T-helper 17 cell (primary cell): Measurements from ENCODE around the gene NKX2-2. TPM values are rescaled to one million over a fixed set of nuclear protein-coding genes. Genes with fewer than 3 reads are reported as not detected.
"Not testable (repeated sequence)": the region's sequence is repeated elsewhere in the genome, so short reads cannot be mapped to it uniquely, and the experiment has no call there.

Source experiments
- ATAC-seq: fragments of 150-1000 bp; cut with Tn5 transposase; 2 replicates; pipeline ENCODE4 v1.10.0; 2021; ENCODE audit warnings: mild to moderate bottlenecking, moderate library complexity
- DNase-seq, 3 donors: peaks; one replicate each; pipeline versions ENCODE4 v3.0.0 to v3.0.0-alpha.2; 2020 to 2021
- H3K9me3 ChIP-seq: one replicate; pipeline ENCODE4 v1.7.0; 2013; ENCODE audit warnings: low read length, mild to moderate bottlenecking; ENCODE audit not compliant: control insufficient read depth, poor library complexity, severe bottlenecking
- H3K27ac Mint-ChIP-seq: one replicate; pipeline ENCODE4 v1.8.0; 2022; ENCODE audit warnings: mild to moderate bottlenecking, moderate library complexity, mixed read lengths
- H3K27me3 Mint-ChIP-seq: one replicate; pipeline ENCODE4 v1.8.0; 2022; ENCODE audit warnings: mixed read lengths
- H3K36me3 Mint-ChIP-seq: one replicate; pipeline ENCODE4 v1.8.0; 2022; ENCODE audit warnings: low read depth, mixed read lengths
- H3K4me1 Mint-ChIP-seq: one replicate; pipeline ENCODE4 v1.8.0; 2022; ENCODE audit warnings: mild to moderate bottlenecking, mixed read lengths
- H3K4me3 Mint-ChIP-seq: one replicate; pipeline ENCODE4 v1.8.0; 2022; ENCODE audit warnings: mild to moderate bottlenecking, moderate library complexity, mixed read lengths
- total RNA-seq, 4 donors: library from RNA in 2 of 4; stranded (reverse) in 2 of 4; gene quantifications; one replicate each; pipeline ENCODE4 v1.2.3 and lab custom pipeline; 2022 to 2026

Gene NKX2-2
- total RNA-seq, 2 donors from 2014 or later = not detected

DNA sequence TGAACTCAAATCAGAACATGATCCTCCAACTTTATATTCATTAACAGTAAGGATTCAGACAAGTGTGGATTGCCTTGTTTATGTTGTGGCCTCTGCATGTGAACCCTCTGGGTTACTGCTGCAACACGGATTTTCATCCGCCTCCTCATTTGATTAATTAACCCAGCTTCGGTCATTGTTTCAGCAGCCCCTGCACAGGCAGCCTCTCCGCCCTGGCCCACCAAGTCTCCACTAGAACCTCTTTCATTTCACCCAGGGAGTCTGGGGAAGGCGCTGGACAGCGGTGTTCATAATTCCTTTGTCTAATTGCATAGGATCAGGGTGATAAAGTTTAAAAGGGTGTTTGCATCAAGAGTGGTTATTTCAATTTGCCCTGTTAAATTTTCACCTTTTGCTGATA is 15.7 kb downstream of the NKX2-2 start:
- Mint-ChIP-seq H3K27me3 (peaks cover 67% of the 10 kb centered on the region), H3K36me3 (peaks cover 7% of the 10 kb centered on the region), H3K4me1 (no peaks in the 10 kb centered on the region), H3K27ac (no peak overlapping the region), H3K4me3 (no peak overlapping the region)
- ATAC-seq = no peak
- DNase-seq = no peak
- no peaks in the 10 kb centered on the region for H3K9me3 ChIP-seq

- Mint-ChIP-seq H3K36me3 (peaks cover 7% of the 10 kb centered on the region), H3K4me3 (no peak overlapping the region), H3K27ac (no peak overlapping the region), H3K4me1 (no peaks in the 10 kb centered on the region), H3K27me3 (peaks cover 74% of the 10 kb centered on the region)
- H3K9me3 ChIP-seq = no peaks in the 10 kb centered on the region
- no peak for ATAC-seq
- no peak for DNase-seq
Observed at GRCh38 chr20:21496452-21496851, 17.4 kb downstream of the NKX2-2 start.

DNA sequence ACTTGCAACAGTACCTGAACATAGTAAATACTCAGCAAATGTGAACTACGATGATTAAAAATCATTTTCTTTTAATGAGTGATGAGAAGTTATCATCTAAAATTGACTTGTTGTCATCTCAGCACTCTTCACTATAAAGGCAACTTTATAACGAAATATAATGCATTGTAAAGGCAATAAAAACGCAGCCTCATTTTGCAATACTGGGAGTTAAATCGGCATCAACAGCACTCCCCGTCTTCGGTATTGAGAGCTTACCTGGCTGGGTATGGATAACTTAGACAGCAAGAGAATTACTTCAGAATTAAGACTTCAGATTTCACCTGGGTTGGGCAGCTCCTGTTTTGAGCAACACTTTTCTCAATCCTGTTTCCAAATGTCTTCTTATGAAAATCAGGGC is 20.8 kb downstream of the NKX2-2 start:
- H3K9me3 ChIP-seq = no peaks in the 10 kb centered on the region
- H3K27ac Mint-ChIP-seq = no peak overlapping the region
- H3K27me3 Mint-ChIP-seq = peaks cover 79% of the 10 kb centered on the region
- no peak overlapping the region for H3K4me3 Mint-ChIP-seq
- H3K36me3 Mint-ChIP-seq = peaks cover 7% of the 10 kb centered on the region
- ATAC-seq (no peak), DNase-seq (no peak)
- peaks cover 2% of the 10 kb centered on the region for H3K4me1 Mint-ChIP-seq

DNA sequence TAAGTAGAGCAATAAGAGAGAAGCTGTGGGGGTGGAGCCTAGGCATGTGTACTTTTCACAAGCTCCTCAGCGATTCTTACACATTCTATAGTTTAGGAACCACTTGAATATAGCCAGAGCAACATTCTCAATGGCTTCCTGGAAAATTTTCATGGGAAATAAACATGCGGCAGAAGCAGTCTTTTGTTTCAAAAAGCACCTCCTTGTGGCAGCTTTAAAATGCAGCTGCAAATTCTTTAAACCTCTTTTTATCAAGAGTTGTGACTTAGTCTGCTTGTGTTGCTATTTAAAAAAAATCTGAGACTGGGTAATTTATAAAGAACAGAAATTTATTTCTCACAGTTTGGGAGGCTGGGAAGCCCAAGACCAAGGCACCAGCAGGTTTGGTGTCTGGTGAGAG is 23.8 kb downstream of the NKX2-2 start:
- Mint-ChIP-seq H3K4me3 (no peak overlapping the region), H3K27me3 (peaks cover 76% of the 10 kb centered on the region), H3K4me1 (peaks cover 2% of the 10 kb centered on the region), H3K36me3 (no peaks in the 10 kb centered on the region), H3K27ac (no peak overlapping the region)
- H3K9me3 ChIP-seq = no peaks in the 10 kb centered on the region
- no peak for DNase-seq
- ATAC-seq = no peak

GRCh38 chr20:21480144-21480543 is 33.7 kb downstream of the NKX2-2 start:
- ATAC-seq, H3K4me3 Mint-ChIP-seq, H3K27ac Mint-ChIP-seq, DNase-seq, H3K9me3 ChIP-seq, H3K36me3 Mint-ChIP-seq, H3K4me1 Mint-ChIP-seq: not testable (repeated sequence)
- peaks cover 52% of the 10 kb centered on the region for H3K27me3 Mint-ChIP-seq

GRCh38 chr20:21465799-21466198 is 48.1 kb downstream of the NKX2-2 start:
- Mint-ChIP-seq H3K27ac (no peak overlapping the region), H3K4me3 (no peak overlapping the region), H3K27me3 (peaks cover 39% of the 10 kb centered on the region), H3K4me1 (no peaks in the 10 kb centered on the region), H3K36me3 (no peaks in the 10 kb centered on the region)
- no peak for DNase-seq
- no peak for ATAC-seq
- H3K9me3 ChIP-seq = no peaks in the 10 kb centered on the region

DNA sequence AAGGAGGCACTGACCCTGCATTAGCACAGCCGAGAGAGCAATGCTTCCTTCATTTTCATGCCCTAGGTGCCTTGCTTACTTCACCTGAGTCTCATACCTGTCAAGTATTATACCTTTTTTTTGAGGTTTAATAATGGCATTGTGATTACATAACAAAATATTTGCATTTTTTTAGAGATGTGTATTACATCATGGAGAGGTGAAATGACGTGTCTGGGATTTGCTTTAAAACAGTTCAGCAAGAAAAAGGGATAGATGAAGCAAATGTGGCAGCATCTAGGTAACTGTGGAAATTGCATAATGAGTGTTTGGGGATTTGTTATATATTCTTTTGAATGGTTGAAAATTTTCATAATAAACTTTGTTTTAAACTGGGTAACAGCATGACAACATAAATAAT is 48.9 kb downstream of the NKX2-2 start:
- Mint-ChIP-seq H3K27me3 (peaks cover 35% of the 10 kb centered on the region), H3K36me3 (no peaks in the 10 kb centered on the region), H3K4me3 (no peak overlapping the region)

More for the DNA sequence above, 48.9 kb downstream of the NKX2-2 start:
- Mint-ChIP-seq H3K4me1 (no peaks in the 10 kb centered on the region), H3K27ac (no peak overlapping the region)
- no peaks in the 10 kb centered on the region for H3K9me3 ChIP-seq
- no peak for DNase-seq
- no peak for ATAC-seq

Other genes starting within 250 kb of the NKX2-2 start
- 10 to 100 TPM; 53.7 to 59.2 TPM for gene XRN2, start 210.7 kb downstream of the NKX2-2 start, total RNA-seq
- not detected for gene NKX2-4, start 116.5 kb downstream of the NKX2-2 start, total RNA-seq
- not detected for gene PAX1, start 191.6 kb upstream of the NKX2-2 start, total RNA-seq